ENCODE data around the gene UGT1A9. TPM values are rescaled to one million over a fixed set of nuclear protein-coding genes. Genes with fewer than 3 reads are reported as not detected.
"Not testable (repeated sequence)": the region's sequence is repeated elsewhere in the genome, so short reads cannot be mapped to it uniquely, and the experiment has no call there.

UGT1A9 gene
- total RNA-seq, 2 donors from 2014 or later, result 0.12 TPM; not detected in 1

DNA sequence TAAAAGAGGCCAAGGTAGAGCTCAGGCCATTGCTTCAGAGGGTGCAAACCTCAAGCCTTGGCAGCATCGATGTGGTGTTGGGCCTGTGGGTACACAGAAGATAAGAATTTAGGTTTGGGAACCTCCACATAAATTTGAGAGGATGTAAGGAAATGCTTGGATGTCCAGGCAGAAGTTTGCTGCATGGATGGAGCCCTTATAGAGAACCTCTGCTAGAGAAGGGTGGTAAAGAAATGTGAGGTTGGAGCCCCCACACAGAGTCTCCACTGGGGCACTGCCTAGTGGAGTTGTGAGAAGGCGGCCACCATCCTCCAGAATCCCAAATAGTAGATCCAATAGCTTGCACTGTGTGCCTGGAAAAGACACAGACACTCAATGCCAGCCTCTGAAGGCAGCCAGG is 79.0 kb downstream of the UGT1A9 start:
- intact Hi-C loops (cut with DNase I), result not testable (repeated sequence)

DNA sequence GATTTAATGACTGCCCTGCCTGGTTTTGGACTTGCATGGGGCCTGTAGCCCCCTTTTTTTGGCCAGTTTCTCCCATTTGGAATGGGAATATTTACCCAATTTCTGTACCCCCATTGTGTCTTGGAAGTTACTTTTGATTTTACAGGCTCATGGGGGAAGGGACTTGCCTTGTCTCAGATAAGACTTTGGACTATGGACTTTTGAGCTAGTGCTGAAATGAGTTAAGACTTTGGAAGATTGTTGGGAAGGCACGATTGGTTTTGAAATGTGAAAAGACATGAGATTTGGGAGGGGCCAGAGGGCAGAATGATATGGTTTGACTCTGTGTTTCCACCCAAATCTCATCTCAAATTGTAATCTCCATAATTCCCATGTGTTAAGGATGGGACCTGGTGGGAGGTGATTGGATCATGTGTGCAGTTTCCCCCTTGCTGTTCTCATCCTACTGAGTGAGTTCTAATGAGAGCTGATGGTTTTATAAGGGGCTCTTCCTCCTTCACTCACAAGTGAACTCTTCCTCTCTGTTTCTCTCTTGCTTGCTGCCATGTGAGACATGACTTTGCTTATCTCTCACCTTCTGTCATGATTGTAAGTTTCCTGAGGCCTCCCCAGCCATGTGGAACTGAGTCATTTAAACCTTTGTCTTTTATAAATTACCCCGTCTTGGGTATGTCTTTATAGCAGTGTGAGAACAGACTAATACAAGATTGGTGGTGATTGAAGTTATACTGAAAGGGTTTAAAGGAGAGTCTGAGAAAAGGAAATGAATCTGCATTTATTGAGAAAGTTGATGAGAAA is 79.7 kb downstream of the UGT1A9 start:
- DNase-seq; ATAC-seq; intact Hi-C loops (cut with DNase I): not testable (repeated sequence)

More for the DNA sequence above, 79.0 kb downstream of the UGT1A9 start:
- not testable (repeated sequence) for DNase-seq, ATAC-seq

DNA sequence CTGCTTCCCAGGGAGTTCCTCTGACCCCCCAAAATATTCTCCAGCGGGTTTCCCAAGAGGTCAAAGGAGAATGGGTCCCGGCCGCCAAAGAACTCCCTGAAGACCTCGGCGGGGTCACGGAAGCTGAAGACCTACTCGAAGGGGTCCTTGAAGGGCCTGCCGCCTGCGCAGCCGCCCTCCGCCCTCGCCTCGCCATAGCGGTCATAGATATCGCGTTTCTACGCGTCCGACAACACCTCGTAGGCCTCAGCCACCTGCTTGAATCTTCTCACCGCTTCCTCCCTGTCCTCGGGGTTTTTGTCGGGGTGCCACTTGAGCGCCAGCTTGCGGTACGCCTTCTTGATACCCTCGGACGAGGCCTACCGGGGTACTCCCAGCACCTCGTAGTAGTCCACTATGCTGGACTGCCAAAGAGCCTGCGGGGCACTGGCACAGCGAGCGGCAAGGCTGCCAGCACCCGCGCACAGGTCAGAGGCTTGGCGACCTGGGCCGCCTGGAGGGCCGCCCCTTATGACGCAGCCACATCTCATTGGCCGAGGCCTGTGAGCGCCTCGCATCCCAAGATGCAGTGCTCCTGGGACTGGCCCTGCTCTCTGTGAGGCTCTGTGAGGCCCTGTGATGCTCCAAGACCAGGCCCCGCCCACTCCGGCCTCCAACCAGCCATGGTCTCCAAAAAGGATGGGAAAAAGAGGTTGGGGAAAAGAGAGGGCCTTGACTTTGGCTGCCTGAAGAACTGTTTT is 83.3 kb downstream of the UGT1A9 start:
- DNase-seq (no peak), ATAC-seq (no peak)
- intact Hi-C loops (cut with DNase I), result no loop called here

DNA sequence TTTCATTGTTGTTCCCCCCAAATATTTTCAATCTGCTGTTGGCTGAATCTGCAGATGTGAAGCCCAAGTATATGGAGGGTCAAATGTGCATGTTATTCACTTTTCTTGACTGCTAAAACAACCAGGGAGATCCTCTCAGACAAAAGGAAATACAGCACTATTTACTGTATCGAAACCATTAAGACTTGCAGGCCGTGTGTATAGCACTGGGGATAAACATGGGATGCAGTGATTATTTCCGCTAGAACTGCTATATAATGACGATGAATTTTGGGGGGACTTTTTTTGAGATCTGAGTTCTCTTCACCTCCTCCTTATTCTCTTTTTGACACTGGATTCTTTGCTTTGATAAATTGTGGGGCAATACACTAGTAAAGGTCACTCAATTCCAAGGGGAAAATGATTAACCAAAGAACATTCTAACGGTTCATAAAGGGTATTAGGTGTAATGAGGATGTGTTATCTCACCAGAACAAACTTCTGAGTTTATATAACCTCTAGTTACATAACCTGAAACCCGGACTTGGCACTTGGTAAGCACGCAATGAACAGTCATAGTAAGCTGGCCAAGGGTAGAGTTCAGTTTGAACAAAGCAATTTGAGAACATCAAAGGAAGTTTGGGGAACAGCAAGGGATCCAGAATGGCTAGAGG is 84.9 kb downstream of the UGT1A9 start:
- ATAC-seq (no peak), DNase-seq (no peak)

DNA sequence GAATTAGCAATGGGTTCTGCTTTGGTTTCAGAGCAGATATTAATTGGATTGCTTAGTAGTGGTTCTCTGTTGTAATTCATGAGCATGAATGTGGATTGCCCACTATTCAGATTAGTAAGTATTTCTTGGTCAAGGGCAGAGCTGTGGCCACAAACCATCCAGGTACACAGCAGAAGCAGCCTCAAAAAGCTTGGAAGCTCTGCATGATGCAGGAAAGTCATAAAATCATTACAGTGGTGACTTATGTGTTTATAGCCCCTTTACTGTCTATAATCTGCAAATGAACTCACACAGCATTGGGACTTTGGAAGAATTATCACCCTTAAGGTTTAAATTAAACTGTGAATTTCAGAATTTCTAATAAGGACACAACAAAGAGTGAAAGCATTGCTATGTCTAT is 86.4 kb downstream of the UGT1A9 start:
- intact Hi-C loops (cut with DNase I), result no loop called here
- no peak for DNase-seq
- ATAC-seq, result no peak

More for the DNA sequence above, 84.9 kb downstream of the UGT1A9 start:
- intact Hi-C loops (cut with DNase I), result no loop called here

DNA sequence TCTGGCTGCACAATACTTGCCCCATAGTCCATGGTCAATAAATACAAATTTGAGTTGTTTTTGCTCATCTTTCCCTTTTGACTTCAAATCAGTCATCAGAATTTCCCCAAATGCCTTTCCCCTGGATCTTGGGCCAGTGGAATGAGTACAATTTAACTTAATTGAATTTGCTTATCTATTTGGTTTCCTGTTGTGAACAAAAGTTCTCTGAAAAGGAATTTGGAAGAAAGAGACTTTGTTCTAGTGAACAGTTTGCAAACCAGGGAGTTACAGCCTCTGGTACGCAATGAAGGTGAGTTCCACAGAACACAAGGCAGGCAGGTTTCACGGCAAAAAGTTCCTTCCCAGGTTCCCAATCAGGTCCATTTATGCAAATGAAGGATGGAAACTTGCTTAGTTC is 87.2 kb downstream of the UGT1A9 start:
- no peak for ATAC-seq
- DNase-seq, result no peak
- intact Hi-C loops (cut with DNase I), result no loop called here

DNA sequence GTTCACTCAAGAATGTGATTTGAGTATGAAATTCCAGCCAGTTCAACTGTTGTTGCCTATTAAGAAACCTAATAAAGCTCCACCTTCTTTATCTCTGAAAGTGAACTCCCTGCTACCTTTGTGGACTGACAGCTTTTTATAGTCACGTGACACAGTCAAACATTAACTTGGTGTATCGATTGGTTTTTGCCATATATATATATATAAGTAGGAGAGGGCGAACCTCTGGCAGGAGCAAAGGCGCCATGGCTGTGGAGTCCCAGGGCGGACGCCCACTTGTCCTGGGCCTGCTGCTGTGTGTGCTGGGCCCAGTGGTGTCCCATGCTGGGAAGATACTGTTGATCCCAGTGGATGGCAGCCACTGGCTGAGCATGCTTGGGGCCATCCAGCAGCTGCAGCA is 88.3 kb downstream of the UGT1A9 start, which contains the start of gene UGT1A1:
Gene UGT1A1 (plus strand): TSS at position 228 of the 400 bp plus-strand sequence. CDS start 18 bp downstream, at position 246.
- DNase-seq, result no peak
- ATAC-seq, result no peak
- intact Hi-C loops (cut with DNase I), result no loop called here

DNA sequence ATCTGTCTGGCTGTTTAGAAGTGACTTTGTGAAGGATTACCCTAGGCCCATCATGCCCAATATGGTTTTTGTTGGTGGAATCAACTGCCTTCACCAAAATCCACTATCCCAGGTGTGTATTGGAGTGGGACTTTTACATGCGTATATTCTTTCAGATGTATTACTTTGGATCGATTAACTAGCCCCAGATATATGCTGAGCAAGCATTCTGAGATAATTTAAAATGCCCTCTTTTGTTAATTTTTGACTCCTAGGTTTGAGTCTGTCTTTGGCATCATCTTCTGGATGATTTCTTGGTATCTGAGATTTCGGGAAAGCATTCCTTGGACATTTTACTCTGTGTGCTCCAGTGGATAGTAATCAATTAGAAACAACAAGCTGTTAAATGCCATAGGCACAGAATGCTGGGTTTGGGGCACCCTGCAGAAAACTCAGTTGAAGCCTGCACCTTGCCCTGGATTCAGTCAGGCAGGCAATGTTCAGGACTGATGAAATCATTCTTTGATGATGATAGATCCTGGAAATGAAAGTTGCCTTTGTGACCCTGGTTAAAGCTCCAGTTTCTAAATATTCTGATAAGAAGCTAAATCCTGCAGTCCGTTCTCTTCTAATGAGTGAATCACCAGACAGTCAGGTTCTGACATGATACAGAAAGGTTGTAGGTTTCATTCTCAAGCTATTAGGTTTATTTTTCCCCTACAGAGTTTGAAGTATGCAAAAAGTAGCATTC is 89.5 kb downstream of the UGT1A9 start:
- intact Hi-C loops (cut with DNase I), result no loop called here
- ATAC-seq, result peak in 1 of 2 donors; percentile 76
- no peak for DNase-seq

DNA sequence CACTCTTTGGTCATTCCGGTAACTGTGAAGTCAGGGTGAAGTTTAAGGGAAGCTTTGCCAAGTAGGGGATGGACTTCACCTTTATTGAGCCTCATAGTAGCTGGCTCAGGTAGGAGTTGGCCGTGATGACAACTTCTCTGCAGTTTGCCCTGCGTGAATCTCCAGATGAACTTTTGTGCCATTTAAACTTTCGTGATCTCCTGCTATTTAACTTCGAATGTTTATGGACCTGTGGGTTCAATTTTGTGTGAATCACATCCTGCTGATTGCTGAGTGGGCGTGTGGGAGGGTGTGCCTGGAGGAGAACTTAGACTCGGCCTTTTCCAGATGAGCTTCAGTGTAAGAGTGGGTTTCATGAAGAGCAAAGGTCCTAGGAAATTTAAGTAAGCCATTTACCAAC is 92.6 kb downstream of the UGT1A9 start:
- ATAC-seq (peak; percentile 23 to 81), DNase-seq (no peak)
- intact Hi-C loops (cut with DNase I), result no loop called here

DNA sequence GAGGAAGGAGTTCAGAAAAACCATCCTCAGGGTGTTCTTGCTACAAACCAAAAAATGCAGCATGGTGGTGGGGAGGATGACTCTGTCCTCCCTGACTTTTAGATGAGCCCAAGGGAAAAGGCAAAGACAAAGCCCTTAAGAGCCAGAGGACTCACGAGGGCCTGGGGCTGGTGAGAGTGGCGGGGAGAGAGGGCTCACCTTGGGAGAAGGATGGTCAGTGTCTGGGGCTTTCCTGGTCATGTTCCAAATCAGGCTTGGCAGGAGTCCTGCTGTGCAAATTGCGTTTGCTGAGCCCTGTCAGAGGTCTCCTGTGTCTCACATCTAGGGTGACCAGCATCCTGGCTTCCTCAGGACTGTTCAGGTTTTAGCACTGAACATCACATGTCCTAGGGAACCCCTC is 93.1 kb downstream of the UGT1A9 start:
- ATAC-seq (no peak), DNase-seq (no peak)
- intact Hi-C loops (cut with DNase I), result no loop called here

DNA sequence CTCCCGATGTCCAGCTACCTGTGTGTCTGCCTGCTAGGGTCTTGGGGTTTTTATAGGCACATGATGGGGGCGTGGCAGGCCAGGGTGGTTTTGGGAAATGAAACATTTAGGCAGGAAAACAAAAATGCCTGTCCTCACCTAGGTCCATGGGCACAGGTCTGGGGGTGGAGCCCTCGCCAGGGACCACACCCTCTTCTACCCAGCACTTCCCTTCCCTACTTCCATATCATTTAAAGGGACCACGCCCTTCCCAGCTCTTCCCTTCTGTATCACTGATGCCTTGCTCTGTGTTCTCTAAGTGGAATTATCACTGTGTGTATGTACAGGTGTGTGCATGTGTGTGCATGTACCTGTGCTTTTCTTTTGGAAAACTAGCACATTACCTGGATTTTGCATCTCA is 94.7 kb downstream of the UGT1A9 start:
- ATAC-seq (no peak), DNase-seq (no peak)
- intact Hi-C loops (cut with DNase I), result no loop called here

DNA sequence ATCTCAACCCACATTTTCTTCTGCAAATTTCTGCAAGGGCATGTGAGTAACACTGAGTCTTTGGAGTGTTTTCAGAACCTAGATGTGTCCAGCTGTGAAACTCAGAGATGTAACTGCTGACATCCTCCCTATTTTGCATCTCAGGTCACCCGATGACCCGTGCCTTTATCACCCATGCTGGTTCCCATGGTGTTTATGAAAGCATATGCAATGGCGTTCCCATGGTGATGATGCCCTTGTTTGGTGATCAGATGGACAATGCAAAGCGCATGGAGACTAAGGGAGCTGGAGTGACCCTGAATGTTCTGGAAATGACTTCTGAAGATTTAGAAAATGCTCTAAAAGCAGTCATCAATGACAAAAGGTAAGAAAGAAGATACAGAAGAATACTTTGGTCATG is 96.4 kb downstream of the UGT1A9 start:
- no peak for ATAC-seq
- DNase-seq, result no peak
- intact Hi-C loops (cut with DNase I), result no loop called here

DNA sequence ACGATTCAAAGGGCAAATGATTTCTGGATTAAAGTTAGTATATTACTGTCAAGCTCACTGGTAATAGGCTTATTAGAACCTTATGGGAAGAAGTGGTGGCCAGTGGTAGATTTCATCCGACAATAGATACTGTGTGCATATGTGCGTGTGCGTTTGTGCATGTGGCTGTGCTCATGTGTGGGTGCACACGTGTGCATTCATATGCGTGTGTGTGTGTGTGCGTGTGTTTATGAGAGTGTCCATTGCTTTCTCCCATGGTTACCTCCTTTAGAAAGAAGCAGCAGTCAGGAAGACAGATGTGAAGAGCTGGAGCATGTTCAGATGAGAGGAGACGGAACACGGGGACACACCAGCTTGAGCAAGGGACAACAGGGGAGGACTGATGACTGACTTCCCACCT is 97.6 kb downstream of the UGT1A9 start:
- ATAC-seq (no peak), DNase-seq (no peak)
- intact Hi-C loops (cut with DNase I), result no loop called here

DNA sequence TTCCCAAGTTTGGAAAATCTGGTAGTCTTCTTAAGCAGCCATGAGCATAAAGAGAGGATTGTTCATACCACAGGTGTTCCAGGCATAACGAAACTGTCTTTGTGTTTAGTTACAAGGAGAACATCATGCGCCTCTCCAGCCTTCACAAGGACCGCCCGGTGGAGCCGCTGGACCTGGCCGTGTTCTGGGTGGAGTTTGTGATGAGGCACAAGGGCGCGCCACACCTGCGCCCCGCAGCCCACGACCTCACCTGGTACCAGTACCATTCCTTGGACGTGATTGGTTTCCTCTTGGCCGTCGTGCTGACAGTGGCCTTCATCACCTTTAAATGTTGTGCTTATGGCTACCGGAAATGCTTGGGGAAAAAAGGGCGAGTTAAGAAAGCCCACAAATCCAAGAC is 100.5 kb downstream of the UGT1A9 start:
- DNase-seq (no peak), ATAC-seq (no peak)
- intact Hi-C loops (cut with DNase I), result no loop called here

DNA sequence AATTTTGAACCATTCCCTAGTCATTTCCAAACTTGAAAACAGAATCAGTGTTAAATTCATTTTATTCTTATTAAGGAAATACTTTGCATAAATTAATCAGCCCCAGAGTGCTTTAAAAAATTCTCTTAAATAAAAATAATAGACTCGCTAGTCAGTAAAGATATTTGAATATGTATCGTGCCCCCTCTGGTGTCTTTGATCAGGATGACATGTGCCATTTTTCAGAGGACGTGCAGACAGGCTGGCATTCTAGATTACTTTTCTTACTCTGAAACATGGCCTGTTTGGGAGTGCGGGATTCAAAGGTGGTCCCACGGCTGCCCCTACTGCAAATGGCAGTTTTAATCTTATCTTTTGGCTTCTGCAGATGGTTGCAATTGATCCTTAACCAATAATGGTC is 100.9 kb downstream of the UGT1A9 start:
- ATAC-seq (no peak), DNase-seq (no peak)
- intact Hi-C loops (cut with DNase I), result no loop called here

DNA sequence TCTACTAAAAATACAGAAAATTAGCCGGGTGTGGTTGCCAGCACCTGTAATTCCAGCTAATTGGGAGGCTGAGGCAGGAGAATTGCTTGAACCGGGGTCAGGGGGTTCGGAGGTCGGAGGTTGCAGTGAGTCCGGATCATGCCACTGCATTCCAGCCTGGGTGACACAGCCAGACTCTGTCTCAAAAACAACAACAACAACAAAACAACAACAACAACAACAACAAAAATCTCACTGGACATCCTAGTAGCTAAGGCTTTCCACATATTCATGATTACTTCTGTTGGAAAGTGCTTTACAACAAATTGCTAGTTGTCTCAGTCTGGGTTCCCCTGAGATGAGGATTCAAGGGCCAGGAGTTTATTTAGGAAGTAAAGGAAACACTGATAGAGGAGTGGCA is 102.2 kb downstream of the UGT1A9 start:
- DNase-seq, result no peak
- no peak for ATAC-seq
- intact Hi-C loops (cut with DNase I), result no loop called here

DNA sequence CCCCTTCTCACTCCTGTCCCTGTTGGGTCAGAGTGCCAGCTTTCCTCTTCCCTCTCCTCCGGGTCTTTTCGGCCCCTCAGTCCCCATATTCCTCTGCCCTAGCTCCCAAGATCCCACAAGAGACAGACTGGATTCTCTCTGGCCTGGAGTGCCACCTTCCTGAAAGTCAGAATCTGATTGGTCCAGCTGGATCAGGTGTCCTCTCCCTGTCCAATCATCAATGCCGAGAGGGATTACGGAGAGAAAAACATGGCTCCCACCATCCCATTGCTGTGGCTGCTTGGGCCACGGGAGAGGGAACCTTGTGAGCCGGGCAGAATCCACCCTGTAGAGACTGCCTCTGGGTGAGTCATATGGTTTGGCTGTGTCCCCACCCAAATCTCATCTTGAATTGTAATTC is 103.7 kb downstream of the UGT1A9 start:
- intact Hi-C loops (cut with DNase I), result no loop called here
- no peak for DNase-seq
- no peak for ATAC-seq

DNA sequence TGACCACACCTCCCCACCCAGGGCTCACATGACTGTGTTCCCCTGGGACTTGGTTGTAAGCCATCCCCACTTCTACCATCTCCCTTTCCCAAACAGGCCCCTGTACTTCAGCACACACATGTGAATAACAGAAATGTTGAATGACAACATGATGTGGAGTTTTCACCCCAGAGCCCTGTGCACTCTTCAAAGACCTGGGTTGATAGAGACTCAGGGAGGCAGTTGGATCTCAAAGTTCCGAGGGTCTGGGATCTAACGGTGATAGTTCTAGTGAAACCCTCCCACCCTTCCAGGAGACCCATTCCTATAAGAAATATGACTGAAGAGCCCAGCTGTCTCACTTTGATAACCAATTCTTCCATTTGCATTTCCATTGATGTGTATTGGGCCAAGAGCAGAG is 106.3 kb downstream of the UGT1A9 start, which contains the start of gene MROH2A:
Gene MROH2A (plus strand): TSS at position 301 of the 400 bp plus-strand sequence. CDS start 1,029 bp downstream, outside the sequence.
- intact Hi-C loops (cut with DNase I), result no loop called here
- ATAC-seq, result no peak

DNA sequence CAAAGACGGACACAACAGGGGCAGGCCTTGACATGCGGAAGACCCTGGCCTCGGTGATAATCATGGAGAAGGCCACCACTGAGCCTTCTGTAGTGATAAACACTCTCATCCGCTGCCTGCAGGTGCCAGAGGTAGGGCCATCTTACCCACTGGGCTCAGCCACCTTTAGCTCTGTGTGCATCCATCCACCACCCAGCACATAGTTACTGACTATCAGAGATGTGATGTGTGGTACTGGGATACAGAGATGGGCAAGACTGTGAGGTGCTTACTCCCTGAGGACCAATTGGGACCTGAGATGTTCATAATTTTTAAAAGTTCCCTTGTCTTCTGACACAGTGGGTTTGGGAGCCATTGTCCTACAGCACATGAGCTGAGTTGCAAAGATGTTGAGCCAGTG is 108.0 kb downstream of the UGT1A9 start:
- ATAC-seq, result no peak
- intact Hi-C loops (cut with DNase I), result no loop called here
- no peak for DNase-seq

More for the DNA sequence above, 106.3 kb downstream of the UGT1A9 start, which contains the start of gene MROH2A:
- no peak for DNase-seq
